ENCODE data around the gene KNDC1. TPM values are rescaled to one million over a fixed set of nuclear protein-coding genes. Genes with fewer than 3 reads are reported as not detected.

The KNDC1 gene
- total RNA-seq, 1 experiment from 2014 or later: 15.7 TPM

GRCh38 chr10:133117688-133118071 lies 42.3 kb upstream of the KNDC1 start:
- Histone ChIP-seq H3K4me1 (ENCODE audit: insufficient read depth, low read length) (no peaks in the 10 kb centered on the region), H3K79me1 (ENCODE audit: insufficient read depth, low read depth, low read length, poor library complexity, severe bottlenecking) (no peaks in the 10 kb centered on the region), H3K79me2 (ENCODE audit: insufficient read depth, low read length) (no peaks in the 10 kb centered on the region), H3K27ac (ENCODE audit: insufficient read length, low read depth, low read length) (no peak overlapping the region), H3K9ac (ENCODE audit: extremely low read depth, insufficient read length, low read length) (no peak overlapping the region), H3K9me3 (ENCODE audit: control insufficient read depth, low read depth, low read length) (no peaks in the 10 kb centered on the region), H3K23me2 (ENCODE audit: insufficient read length, low read depth, low read length, poor library complexity, severe bottlenecking) (no peaks in the 10 kb centered on the region), H2AFZ (ENCODE audit: low read length) (no peak overlapping the region), H2BK120ac (ENCODE audit: low read depth, low read length, poor library complexity, severe bottlenecking) (no peak overlapping the region), H2AK5ac (ENCODE audit: insufficient read length, low read length) (no peak overlapping the region), H3K18ac (ENCODE audit: insufficient read length, low read depth, low read length) (no peak overlapping the region), H2BK15ac (ENCODE audit: low read depth, low read length) (no peak overlapping the region), H3K4me2 (ENCODE audit: insufficient read depth, insufficient read length, low read length) (no peak overlapping the region), H3K14ac (ENCODE audit: insufficient read depth, low read length) (no peak overlapping the region), H3K27me3 (ENCODE audit: insufficient read depth, low read length) (no peaks in the 10 kb centered on the region), H4K5ac (ENCODE audit: insufficient read length, low read depth, low read length) (no peak overlapping the region), H2BK20ac (ENCODE audit: low read depth, low read length, poor library complexity, severe bottlenecking) (no peak overlapping the region), H2BK12ac (ENCODE audit: insufficient read length, low read depth, low read length) (no peak overlapping the region), H3T11ph (ENCODE audit: low read length) (no peak overlapping the region), H2BK5ac (ENCODE audit: insufficient read length, low read length) (no peak overlapping the region), H3K4ac (ENCODE audit: low read depth, low read length) (no peak overlapping the region), H3K23ac (ENCODE audit: insufficient read length, low read depth, low read length) (no peak overlapping the region), H4K20me1 (ENCODE audit: control insufficient read depth, insufficient read depth, insufficient read length) (no peaks in the 10 kb centered on the region), H3K56ac (ENCODE audit: insufficient read length, low read depth, low read length) (no peak overlapping the region), H4K8ac (replicated peaks; ENCODE audit: insufficient read length, low read depth, low read length) (no peak overlapping the region), H4K91ac (ENCODE audit: insufficient read length, low read depth, low read length) (no peak overlapping the region)
- peaks cover 6% of the 10 kb centered on the region for H3K27me3 Mint-ChIP-seq (ENCODE audit: low read depth)
- WGBS (ENCODE audit: extremely low coverage, insufficient read length, low lambda C conversion rate): no CpG with 5 or more reads among the region's 8 CpGs
- TF ChIP-seq CTCF (conservative IDR thresholded peaks at IDR 0.05): no peak
- H3K4me1 Mint-ChIP-seq: no peaks in the 10 kb centered on the region
- no peak for DNase-seq
- no peak overlapping the region for H3K4me3 Mint-ChIP-seq
- H3K9me3 Mint-ChIP-seq: peaks cover 16% of the 10 kb centered on the region in 2 experiments
- no peak overlapping the region for H3K27ac Mint-ChIP-seq
- peaks cover 0 to 3% (median 0%) of the 10 kb centered on the region in 3 experiments; a peak in 2 of 7 replicates for H3K36me3 Mint-ChIP-seq (ENCODE audit: insufficient read depth in 1 of 3, low read depth in 3 of 3)

Measured in H9 (cell line).